Liver (tissue), 9 donors: ENCODE data around the gene DPF3. TPM values are rescaled to one million over a fixed set of nuclear protein-coding genes. Genes with fewer than 3 reads are reported as not detected.

Source experiments
- DNase-seq: peaks from one replicate; pipeline ENCODE4 v3.0.0-alpha.2; 2017; ENCODE audit warnings: low spot score
- H3K27ac ChIP-seq, 2 donors: one replicate each; pipeline ENCODE4 v1.7.0; 2013; ENCODE audit warnings: inconsistent platforms in 2 of 2, low read length in 2 of 2, control low read depth in 1 of 2, low read depth in 1 of 2, mild to moderate bottlenecking in 1 of 2
- H3K27me3 ChIP-seq, 4 donors: one replicate each; pipeline versions ENCODE4 v1.6.1 to v1.7.0; 2013; ENCODE audit warnings: low read length in 3 of 4, inconsistent platforms in 1 of 4, mild to moderate bottlenecking in 1 of 4, moderate library complexity in 1 of 4; ENCODE audit not compliant: control insufficient read depth in 4 of 4, insufficient read depth in 4 of 4
- H3K36me3 ChIP-seq, 4 donors: one replicate each; pipeline versions ENCODE4 v1.6.1 to v1.7.0; 2013; ENCODE audit warnings: low read length in 3 of 4, mild to moderate bottlenecking in 3 of 4, low read depth in 1 of 4, moderate library complexity in 1 of 4; ENCODE audit not compliant: control insufficient read depth in 4 of 4, insufficient read depth in 3 of 4
- H3K4me1 ChIP-seq, 4 donors: one replicate each; pipeline versions ENCODE4 v1.6.1 to v1.7.0; 2013; ENCODE audit warnings: low read length in 3 of 4, mild to moderate bottlenecking in 3 of 4, moderate library complexity in 1 of 4; ENCODE audit not compliant: control insufficient read depth in 4 of 4, insufficient read depth in 4 of 4
- H3K4me3 ChIP-seq, 3 donors: one replicate each; pipeline versions ENCODE4 v1.6.1 to v1.7.0; 2013; ENCODE audit warnings: low read length in 3 of 3, control low read depth in 1 of 3, low read depth in 1 of 3, mild to moderate bottlenecking in 1 of 3
- H3K9ac ChIP-seq, 2 donors: one replicate each; pipeline ENCODE4 v1.7.0; 2013; ENCODE audit warnings: low read length in 2 of 2, mild to moderate bottlenecking in 2 of 2, moderate library complexity in 2 of 2, control low read depth in 1 of 2, low read depth in 1 of 2
- H3K9me3 ChIP-seq, 4 donors: one replicate each; pipeline versions ENCODE4 v1.6.1 to v1.7.0; 2013; ENCODE audit warnings: low read length in 3 of 4; ENCODE audit not compliant: control insufficient read depth in 4 of 4
- CTCF ChIP-seq: fragments of 150-350 bp; IDR thresholded peaks from 2 replicates; pipeline ENCODE4 v1.5.1; 2017; ENCODE audit warnings: improper control_type of control experiment, low read depth, low read length; ENCODE audit not compliant: missing input control
- EGR1 ChIP-seq, 2 donors: IDR thresholded peaks; 2 replicates each; pipeline ENCODE4 v1.6.1; 2016 to 2018; ENCODE audit warnings: antibody characterized with exemption in 2 of 2, low read depth in 2 of 2
- FOXA1 ChIP-seq: IDR thresholded peaks from 2 replicates; pipeline ENCODE4 v1.6.1; 2016; ENCODE audit warnings: antibody characterized with exemption
- FOXA2 ChIP-seq: IDR thresholded peaks from 2 replicates; pipeline ENCODE4 v1.6.1; 2016; ENCODE audit warnings: antibody characterized with exemption
- GABPA ChIP-seq, 2 donors: IDR thresholded peaks in 1 of 2; conservative IDR thresholded peaks in 1 of 2; 2 replicates each; pipeline ENCODE4 v1.6.1; 2016; ENCODE audit warnings: antibody characterized with exemption in 2 of 2, mild to moderate bottlenecking in 1 of 2, moderate library complexity in 1 of 2
- HNF4A ChIP-seq, 2 donors: conservative IDR thresholded peaks; 2 replicates each; pipeline ENCODE4 v1.6.1; 2016; ENCODE audit warnings: antibody characterized with exemption in 2 of 2, mild to moderate bottlenecking in 2 of 2
- HNF4G ChIP-seq: IDR thresholded peaks from 2 replicates; pipeline ENCODE4 v1.6.1; 2016; ENCODE audit warnings: antibody characterized with exemption
- JUND ChIP-seq, 2 donors: IDR thresholded peaks; 2 replicates each; pipeline ENCODE4 v1.6.1; 2016; ENCODE audit warnings: antibody characterized with exemption in 2 of 2
- NR2F2 ChIP-seq: IDR thresholded peaks from 2 replicates; pipeline ENCODE4 v1.6.1; 2016; ENCODE audit warnings: antibody characterized with exemption
- RAD21 ChIP-seq, 2 donors: IDR thresholded peaks; 2 replicates each; pipeline ENCODE4 v1.6.1; 2016; ENCODE audit warnings: antibody characterized with exemption in 2 of 2, mild to moderate bottlenecking in 2 of 2
- RXRA ChIP-seq, 2 donors: IDR thresholded peaks; 2 replicates each; pipeline ENCODE4 v1.6.1; 2017 to 2018; ENCODE audit warnings: antibody characterized with exemption in 2 of 2, mild to moderate bottlenecking in 1 of 2
- SP1 ChIP-seq: IDR thresholded peaks from 2 replicates; pipeline ENCODE4 v1.6.1; 2018; ENCODE audit warnings: antibody characterized with exemption, mild to moderate bottlenecking
- TAF1 ChIP-seq: conservative IDR thresholded peaks from 2 replicates; pipeline ENCODE4 v1.6.1; 2016; ENCODE audit warnings: antibody characterized with exemption, mild to moderate bottlenecking
- YY1 ChIP-seq: IDR thresholded peaks from 2 replicates; pipeline ENCODE4 v1.6.1; 2016; ENCODE audit warnings: antibody characterized with exemption, mild to moderate bottlenecking
- ZBTB33 ChIP-seq: IDR thresholded peaks from 2 replicates; pipeline ENCODE4 v1.6.1; 2016; ENCODE audit warnings: antibody characterized with exemption
- WGBS: extraction: QIAGEN DNeasy Blood & Tissue Kit; methylation state at CpG from one replicate; pipeline ENCODE4 v1.1.7; 2013; 5-methylcytosine and 5-hydroxymethylcytosine counted together
- polyA plus RNA-seq, 2 donors: library from polyadenylated mRNA; stranded (reverse) in 1 of 2; unstranded in 1 of 2; fragments of 200-250 nt in 1 of 2; fragments of >200 nt in 1 of 2; fragmentation: Nextera tagmentation in 1 of 2; extraction: Ambion mirVana in 1 of 2; gene quantifications; one replicate each; pipeline versions ENCODE4 v1.2.1 to v1.2.3, GENCODE V29; 2013 to 2015
- total RNA-seq, 2 donors: library from RNA; depleted of rRNA; stranded (reverse); fragments of >200 nt; gene quantifications; one replicate each; pipeline ENCODE4 v1.2.3, GENCODE V29; 2014
- TF ChIP-seq, protein P1 (sequence below): IDR thresholded peaks from 2 replicates; pipeline ENCODE4 v1.6.1; 2016; ENCODE audit warnings: antibody characterized with exemption
- TF ChIP-seq, protein P2 (sequence below): IDR thresholded peaks from 2 replicates; pipeline ENCODE4 v1.6.1; 2016; ENCODE audit warnings: antibody characterized with exemption
- TF ChIP-seq, protein P3 (sequence below): IDR thresholded peaks from 2 replicates; pipeline ENCODE4 v1.6.1; 2016; ENCODE audit warnings: antibody characterized with exemption, mild to moderate bottlenecking
- donor health status: healthy.
- donor health status: healthy.
- donor health status: healthy.
- donor health status: healthy.
- donor health status: healthy.

The DPF3 gene
- total and polyA plus RNA-seq, 4 donors, result 1.1 to 23.2 (median 2.5) TPM

GRCh38 chr14:72717220-72717619, 176.7 kb downstream of the DPF3 start:
- Histone ChIP-seq H3K4me1 (no peaks in the 10 kb centered on the region), H3K27ac (no peak overlapping the region), H3K9me3 (no peaks in the 10 kb centered on the region), H3K27me3 (no peaks in the 10 kb centered on the region), H3K4me3 (no peak overlapping the region), H3K36me3 (peaks cover 0 to 4% (median under 1%) of the 10 kb centered on the region in 4 donors), H3K9ac (no peak overlapping the region)
- no peak for DNase-seq
- 98% methylated on average over 2 of the region's 2 CpGs for WGBS
- TF ChIP-seq NR2F2 (no peak), HNF4G (no peak), HNF4A (conservative IDR thresholded peaks at IDR 0.05) (no peak), SP1 (no peak), JUND (IDR thresholded peaks at IDR 0.05) (no peak), TAF1 (no peak), ZBTB33 (no peak), GABPA (IDR thresholded peaks at IDR 0.05 in 1 of 2, conservative IDR thresholded peaks at IDR 0.05 in 1 of 2) (no peak)
- TF ChIP-seq, protein P1, sequence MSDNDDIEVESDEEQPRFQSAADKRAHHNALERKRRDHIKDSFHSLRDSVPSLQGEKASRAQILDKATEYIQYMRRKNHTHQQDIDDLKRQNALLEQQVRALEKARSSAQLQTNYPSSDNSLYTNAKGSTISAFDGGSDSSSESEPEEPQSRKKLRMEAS, result no peak

GRCh38 chr14:72716476-72716875, 177.4 kb downstream of the DPF3 start:
- no peaks in the 10 kb centered on the region for H3K4me1 ChIP-seq
- no peak overlapping the region for H3K4me3 ChIP-seq
- H3K27me3 ChIP-seq, result no peaks in the 10 kb centered on the region
- 92% methylated on average over 4 of the region's 4 CpGs for WGBS
- H3K9ac ChIP-seq, result no peak overlapping the region
- no peaks in the 10 kb centered on the region for H3K9me3 ChIP-seq
- DNase-seq, result no peak
- H3K27ac ChIP-seq, result no peak overlapping the region
- no peak for TF ChIP-seq GABPA (IDR thresholded peaks at IDR 0.05 in 1 of 2, conservative IDR thresholded peaks at IDR 0.05 in 1 of 2)
- TF ChIP-seq RAD21 (IDR thresholded peaks at IDR 0.05), result no peak
- TF ChIP-seq HNF4A (conservative IDR thresholded peaks at IDR 0.05), result no peak
- TF ChIP-seq, protein P2, sequence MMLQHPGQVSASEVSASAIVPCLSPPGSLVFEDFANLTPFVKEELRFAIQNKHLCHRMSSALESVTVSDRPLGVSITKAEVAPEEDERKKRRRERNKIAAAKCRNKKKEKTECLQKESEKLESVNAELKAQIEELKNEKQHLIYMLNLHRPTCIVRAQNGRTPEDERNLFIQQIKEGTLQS, result no peak
- TF ChIP-seq RXRA (IDR thresholded peaks at IDR 0.05), result no peak
- no peak for TF ChIP-seq FOXA1
- no peak for TF ChIP-seq ZBTB33
- TF ChIP-seq YY1, result no peak
- no peak for TF ChIP-seq SP1
- TF ChIP-seq HNF4G, result no peak
- TF ChIP-seq, protein P3, sequence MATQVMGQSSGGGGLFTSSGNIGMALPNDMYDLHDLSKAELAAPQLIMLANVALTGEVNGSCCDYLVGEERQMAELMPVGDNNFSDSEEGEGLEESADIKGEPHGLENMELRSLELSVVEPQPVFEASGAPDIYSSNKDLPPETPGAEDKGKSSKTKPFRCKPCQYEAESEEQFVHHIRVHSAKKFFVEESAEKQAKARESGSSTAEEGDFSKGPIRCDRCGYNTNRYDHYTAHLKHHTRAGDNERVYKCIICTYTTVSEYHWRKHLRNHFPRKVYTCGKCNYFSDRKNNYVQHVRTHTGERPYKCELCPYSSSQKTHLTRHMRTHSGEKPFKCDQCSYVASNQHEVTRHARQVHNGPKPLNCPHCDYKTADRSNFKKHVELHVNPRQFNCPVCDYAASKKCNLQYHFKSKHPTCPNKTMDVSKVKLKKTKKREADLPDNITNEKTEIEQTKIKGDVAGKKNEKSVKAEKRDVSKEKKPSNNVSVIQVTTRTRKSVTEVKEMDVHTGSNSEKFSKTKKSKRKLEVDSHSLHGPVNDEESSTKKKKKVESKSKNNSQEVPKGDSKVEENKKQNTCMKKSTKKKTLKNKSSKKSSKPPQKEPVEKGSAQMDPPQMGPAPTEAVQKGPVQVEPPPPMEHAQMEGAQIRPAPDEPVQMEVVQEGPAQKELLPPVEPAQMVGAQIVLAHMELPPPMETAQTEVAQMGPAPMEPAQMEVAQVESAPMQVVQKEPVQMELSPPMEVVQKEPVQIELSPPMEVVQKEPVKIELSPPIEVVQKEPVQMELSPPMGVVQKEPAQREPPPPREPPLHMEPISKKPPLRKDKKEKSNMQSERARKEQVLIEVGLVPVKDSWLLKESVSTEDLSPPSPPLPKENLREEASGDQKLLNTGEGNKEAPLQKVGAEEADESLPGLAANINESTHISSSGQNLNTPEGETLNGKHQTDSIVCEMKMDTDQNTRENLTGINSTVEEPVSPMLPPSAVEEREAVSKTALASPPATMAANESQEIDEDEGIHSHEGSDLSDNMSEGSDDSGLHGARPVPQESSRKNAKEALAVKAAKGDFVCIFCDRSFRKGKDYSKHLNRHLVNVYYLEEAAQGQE, result no peak
- TF ChIP-seq TAF1, result no peak
- TF ChIP-seq FOXA2, result no peak
- no peak for TF ChIP-seq CTCF
- TF ChIP-seq NR2F2, result no peak
- TF ChIP-seq JUND (IDR thresholded peaks at IDR 0.05), result no peak
- no peak for TF ChIP-seq EGR1 (IDR thresholded peaks at IDR 0.05; ENCODE audit: low read depth in 2 of 2)
- TF ChIP-seq, protein P1, result no peak
- H3K36me3 ChIP-seq, result peaks cover 0 to 4% (median 0%) of the 10 kb centered on the region in 4 donors
